GM21723 (cell line): ENCODE results near the gene PRIMA1.

Experiments used
- ATAC-seq: cut with Tn5 transposase; IDR thresholded peaks from one replicate; pipeline ENCODE4 v1.9.1; 2021; ENCODE audit warnings: mild to moderate bottlenecking, moderate library complexity; ENCODE audit not compliant: unreplicated experiment

PRIMA1 gene

GRCh38 chr14:93734086-93734822 is 54.0 kb downstream of the PRIMA1 start:
- no peak for ATAC-seq

GRCh38 chr14:93733631-93734030 is 54.7 kb downstream of the PRIMA1 start:
- no peak for ATAC-seq

GRCh38 chr14:93733231-93733630 is 55.1 kb downstream of the PRIMA1 start:
- no peak for ATAC-seq

GRCh38 chr14:93732524-93732923 is 55.8 kb downstream of the PRIMA1 start:
- no peak for ATAC-seq

GRCh38 chr14:93731753-93732152 is 56.5 kb downstream of the PRIMA1 start:
- no peak for ATAC-seq

GRCh38 chr14:93729993-93730392 is 58.3 kb downstream of the PRIMA1 start:
- no peak for ATAC-seq

GRCh38 chr14:93728651-93729016 is 59.7 kb downstream of the PRIMA1 start:
- no peak for ATAC-seq

- no peak for ATAC-seq
Observed at GRCh38 chr14:93727917-93728650, 60.2 kb downstream of the PRIMA1 start.

GRCh38 chr14:93727039-93727740 is 61.1 kb downstream of the PRIMA1 start:
- no peak for ATAC-seq

GRCh38 chr14:93725993-93726392 is 62.3 kb downstream of the PRIMA1 start:
- no peak for ATAC-seq

- ATAC-seq = no peak
Observed at GRCh38 chr14:93725002-93725582, 63.2 kb downstream of the PRIMA1 start.

- ATAC-seq = no peak
Observed at GRCh38 chr14:93723001-93723400, 65.3 kb downstream of the PRIMA1 start.

- ATAC-seq = no peak
Observed at GRCh38 chr14:93720981-93721483, 67.3 kb downstream of the PRIMA1 start.

- no peak for ATAC-seq
Observed at GRCh38 chr14:93720076-93720815, 68.0 kb downstream of the PRIMA1 start.

- ATAC-seq = no peak
Observed at GRCh38 chr14:93719256-93719655, 69.0 kb downstream of the PRIMA1 start.

- ATAC-seq = no peak
Observed at GRCh38 chr14:93717668-93718320, 70.5 kb downstream of the PRIMA1 start.

GRCh38 chr14:93716746-93717667 is 71.3 kb downstream of the PRIMA1 start:
- no peak for ATAC-seq

- ATAC-seq = no peak
Observed at GRCh38 chr14:93716002-93716745, 72.1 kb downstream of the PRIMA1 start.
